ENCODE results near the gene PHLPP1. TPM values are rescaled to one million over a fixed set of nuclear protein-coding genes. Genes with fewer than 3 reads are reported as not detected.

PHLPP1 gene
- total RNA-seq (13.0 TPM), polyA plus RNA-seq (ENCODE audit: insufficient read depth, low read depth, low replicate concordance) (2.9 TPM)
- long read RNA-seq, donor 1, full-length matches to known transcripts, result 1 of 1 reads
- long read RNA-seq, donor 1, partial matches to known transcripts, result 0 of 1 reads
- long read RNA-seq, donor 1, other reads (novel, unspliced or antisense), result 0 of 1 reads
- long read RNA-seq, donor 2, result 0 reads
- long read RNA-seq, donor 3, result 0 reads
- long read RNA-seq, donor 4, result 0 reads
- long read RNA-seq, donor 5, result 0 reads
- long read RNA-seq, donor 6, result 0 reads
- long read RNA-seq, donor 7, partial matches to known transcripts, result 6 of 7 reads
- long read RNA-seq, donor 7, other reads (novel, unspliced or antisense), result 1 of 7 reads
- long read RNA-seq, donor 8, partial matches to known transcripts, result 0 of 1 reads
- long read RNA-seq, donor 8, other reads (novel, unspliced or antisense), result 0 of 1 reads
- long read RNA-seq, donor 9, result 0 reads
- long read RNA-seq, donor 10, result 0 reads

GRCh38 chr18:62715436-62715758 lies at the start of gene PHLPP1:
Gene PHLPP1, plus strand, starts transcription at chr18:62715541. Its CDS starts 143 bp downstream, at chr18:62715684.
- peak within 1 kb of the TSS; percentile 95 to 98 for H3K27ac ChIP-seq (ENCODE audit: low read depth in 2 of 2, low read length in 2 of 2)
- H3K27me3 ChIP-seq (ENCODE audit: control insufficient read depth, insufficient read depth, low read length), result no peaks in the 10 kb centered on the region
- peaks cover 3 to 9% (median 7%) of the 10 kb centered on the region in 3 donors for H3K4me1 ChIP-seq (ENCODE audit: control insufficient read depth in 2 of 3, insufficient read depth in 2 of 3, low read depth in 1 of 3, low read length in 3 of 3)
- no peaks in the 10 kb centered on the region for H3K36me3 ChIP-seq (ENCODE audit: control insufficient read depth in 2 of 3, insufficient read depth in 3 of 3, low read length in 3 of 3)
- intact Hi-C loops (cut with DNase I), result loop anchor here (10.0 kb wide), 1 partner anchor 259 kb away; no protein-coding TSS in a partner anchor
- peak within 1 kb of the TSS; percentile 60 to 69 (median 66) for H3K4me3 ChIP-seq (ENCODE audit: low read length in 3 of 3)
- TF ChIP-seq CTCF (IDR thresholded peaks at IDR 0.05; ENCODE audit: borderline replicate concordance, extremely low read depth, insufficient read depth), result no peak
- H3K9ac ChIP-seq (ENCODE audit: low read length in 3 of 3), result peak within 1 kb of the TSS; percentile 34 to 74 (median 54)
- FAIRE-seq (no peak), DNase-seq (no peak)
- H3K9me3 ChIP-seq (ENCODE audit: control insufficient read depth in 2 of 3, insufficient read depth in 1 of 3, low read length in 3 of 3), result no peaks in the 10 kb centered on the region

- intact Hi-C loops (cut with DNase I), result no loop called here
- no peaks in the 10 kb centered on the region for H3K4me1 ChIP-seq (ENCODE audit: control insufficient read depth in 2 of 3, insufficient read depth in 2 of 3, low read depth in 1 of 3, low read length in 3 of 3)
- no peaks in the 10 kb centered on the region for H3K27me3 ChIP-seq (ENCODE audit: control insufficient read depth, insufficient read depth, low read length)
- no peak for DNase-seq
- H3K9me3 ChIP-seq (ENCODE audit: control insufficient read depth in 2 of 3, insufficient read depth in 1 of 3, low read length in 3 of 3), result peaks cover 0 to 17% (median 0%) of the 10 kb centered on the region in 3 donors
- H3K27ac ChIP-seq (ENCODE audit: low read depth in 2 of 2, low read length in 2 of 2), result no peak overlapping the region
- no peaks in the 10 kb centered on the region for H3K36me3 ChIP-seq (ENCODE audit: control insufficient read depth in 2 of 3, insufficient read depth in 3 of 3, low read length in 3 of 3)
- FAIRE-seq, result no peak
- no peak for TF ChIP-seq CTCF (IDR thresholded peaks at IDR 0.05; ENCODE audit: borderline replicate concordance, extremely low read depth, insufficient read depth)
- no peak overlapping the region for H3K9ac ChIP-seq (ENCODE audit: low read length in 3 of 3)
- H3K4me3 ChIP-seq (ENCODE audit: low read length in 3 of 3), result no peak overlapping the region
Measured at GRCh38 chr18:62669225-62669624, 46.1 kb upstream of the PHLPP1 start.

- intact Hi-C loops (cut with DNase I), result no loop called here
- H3K9ac ChIP-seq (ENCODE audit: low read length in 3 of 3), result no peak overlapping the region
- H3K4me3 ChIP-seq (ENCODE audit: low read length in 3 of 3), result no peak overlapping the region
- H3K27ac ChIP-seq (ENCODE audit: low read depth in 2 of 2, low read length in 2 of 2), result no peak overlapping the region
- no peak for TF ChIP-seq CTCF (IDR thresholded peaks at IDR 0.05; ENCODE audit: borderline replicate concordance, extremely low read depth, insufficient read depth)
- no peak for DNase-seq
- no peaks in the 10 kb centered on the region for H3K4me1 ChIP-seq (ENCODE audit: control insufficient read depth in 2 of 3, insufficient read depth in 2 of 3, low read depth in 1 of 3, low read length in 3 of 3)
- H3K27me3 ChIP-seq (ENCODE audit: control insufficient read depth, insufficient read depth, low read length), result no peaks in the 10 kb centered on the region
- peak; percentile 13 for FAIRE-seq
- H3K9me3 ChIP-seq (ENCODE audit: control insufficient read depth in 2 of 3, insufficient read depth in 1 of 3, low read length in 3 of 3), result peaks cover 0 to 17% (median 0%) of the 10 kb centered on the region in 3 donors
- no peaks in the 10 kb centered on the region for H3K36me3 ChIP-seq (ENCODE audit: control insufficient read depth in 2 of 3, insufficient read depth in 3 of 3, low read length in 3 of 3)
Measured at GRCh38 chr18:62670573-62670972, 44.8 kb upstream of the PHLPP1 start.

Measured in kidney (tissue), 22 donors.